HG03108 (cell line): ENCODE data around the gene GBP1.
"Not testable (repeated sequence)": the region's sequence is repeated elsewhere in the genome, so short reads cannot be mapped to it uniquely, and the experiment has no call there.

Experiments
- ATAC-seq: cut with Tn5 transposase; IDR thresholded peaks from one replicate; pipeline ENCODE4 v1.9.1; 2021; ENCODE audit warnings: moderate library complexity; ENCODE audit not compliant: unreplicated experiment

The GBP1 gene

GRCh38 chr1:89065079-89065868 is at the start of gene GBP1:
TSS of gene GBP1 (minus strand) at chr1:89065208. CDS start at chr1:89063234, 1,974 bp downstream.
- ATAC-seq: no peak

DNA sequence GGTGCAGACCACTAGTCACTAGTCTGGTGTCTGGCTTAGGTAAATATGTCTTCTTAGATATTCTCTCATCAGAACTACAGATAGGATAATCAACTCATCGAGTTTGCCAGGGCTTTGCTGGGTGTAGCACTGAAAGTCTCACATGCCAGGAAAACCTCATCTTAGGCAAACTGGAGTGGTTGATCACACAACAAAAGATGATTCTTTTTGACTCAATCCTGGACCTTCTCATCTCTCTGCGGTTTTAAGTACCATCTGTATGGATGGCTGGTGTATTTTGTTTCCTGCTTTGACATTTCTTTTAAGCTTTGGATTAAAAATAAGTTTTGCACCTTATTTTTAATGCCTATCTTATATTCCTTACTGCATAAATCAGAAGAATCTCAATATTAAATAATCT is 49.7 kb upstream of the GBP1 start:
- ATAC-seq: no peak

- ATAC-seq: no peak
These were observed 48.0 kb upstream of the GBP1 start for GRCh38 chr1:89112871-89113613.

GRCh38 chr1:89104687-89105086 is 39.7 kb upstream of the GBP1 start:
- ATAC-seq: no peak

- no peak for ATAC-seq
These were observed 39.1 kb upstream of the GBP1 start for GRCh38 chr1:89104147-89104546.

DNA sequence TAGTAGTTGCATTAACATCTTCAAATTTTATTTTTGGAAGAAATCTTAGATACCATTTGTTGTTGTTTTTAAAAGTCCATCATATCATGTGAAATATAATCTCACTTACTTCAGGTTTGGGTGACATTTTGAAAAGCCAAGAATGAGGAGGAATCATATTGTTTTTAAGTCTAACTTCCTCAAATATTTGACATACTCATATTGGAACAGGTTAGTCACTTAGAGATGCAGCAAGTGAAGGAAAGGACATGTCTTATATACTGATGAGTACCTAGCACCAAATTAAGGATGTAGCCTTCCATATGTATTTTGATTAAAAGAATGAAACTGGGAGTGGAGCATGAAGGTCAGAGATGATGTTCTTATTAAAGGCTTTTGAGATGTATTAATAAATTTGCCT is 37.0 kb upstream of the GBP1 start:
- ATAC-seq: no peak

- no peak for ATAC-seq
These were observed 35.4 kb upstream of the GBP1 start for GRCh38 chr1:89100412-89100811.

GRCh38 chr1:89098857-89099256 is 33.8 kb upstream of the GBP1 start:
- no peak for ATAC-seq

DNA sequence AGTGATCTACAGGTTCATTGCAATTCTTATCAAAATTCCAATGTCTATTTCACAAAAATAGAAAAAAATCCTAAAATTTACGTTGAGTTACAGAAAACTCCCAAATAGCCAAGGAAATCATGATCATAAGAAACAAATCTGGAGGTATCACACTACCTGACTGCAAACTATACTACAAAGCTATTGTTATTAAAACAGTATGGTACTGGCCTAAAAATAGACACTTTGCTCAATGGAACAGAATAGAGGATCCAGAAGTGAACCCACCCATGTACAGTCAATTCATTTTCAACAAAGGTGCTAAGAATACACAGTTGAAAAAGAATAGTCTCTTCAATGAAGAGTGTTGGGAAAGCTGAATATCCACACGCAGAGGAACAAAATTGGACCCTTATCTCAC is 30.7 kb upstream of the GBP1 start:
- no peak for ATAC-seq

- no peak for ATAC-seq
These were observed 25.0 kb upstream of the GBP1 start for GRCh38 chr1:89089962-89090361.

GRCh38 chr1:89088572-89088971 is 23.6 kb upstream of the GBP1 start:
- ATAC-seq: no peak

DNA sequence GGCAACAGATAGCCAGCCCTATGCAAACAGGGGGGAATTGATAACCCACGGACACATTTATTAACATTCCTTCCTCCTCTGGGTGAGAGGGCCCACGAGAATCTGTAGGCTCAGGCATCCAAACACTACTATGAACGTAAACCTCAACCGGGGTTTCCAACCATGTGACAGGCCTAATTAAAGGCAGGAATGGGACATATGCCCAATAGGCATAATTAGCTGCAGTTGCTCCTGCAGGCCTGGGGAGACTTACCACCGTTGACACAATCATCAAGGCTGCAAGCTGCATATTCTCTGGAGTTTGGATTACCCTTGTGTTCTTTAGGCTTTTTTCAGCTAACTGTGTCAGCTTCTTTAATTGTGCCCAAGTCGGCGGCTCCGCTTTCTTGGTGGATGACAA is 22.2 kb upstream of the GBP1 start:
- no peak for ATAC-seq

DNA sequence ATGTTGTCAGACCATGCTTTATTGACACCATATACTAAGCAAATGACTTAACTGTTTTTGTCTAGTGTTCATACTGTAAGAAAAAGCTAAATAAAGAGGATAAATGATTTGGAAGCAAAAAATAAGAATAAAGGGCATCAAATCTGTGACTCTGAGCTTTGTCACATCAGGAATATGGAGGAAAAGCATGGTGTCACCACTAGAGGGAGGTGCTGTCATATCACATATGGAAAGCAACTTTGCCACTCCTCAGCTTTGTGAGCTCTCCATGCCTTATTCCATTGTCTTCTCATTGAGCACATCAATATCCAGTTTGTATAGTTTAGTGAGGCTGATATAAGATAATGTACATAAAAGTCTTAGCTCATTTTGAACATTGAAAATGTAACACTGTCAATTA is 20.8 kb upstream of the GBP1 start:
- no peak for ATAC-seq

GRCh38 chr1:89081005-89081404 is 16.0 kb upstream of the GBP1 start:
- no peak for ATAC-seq

DNA sequence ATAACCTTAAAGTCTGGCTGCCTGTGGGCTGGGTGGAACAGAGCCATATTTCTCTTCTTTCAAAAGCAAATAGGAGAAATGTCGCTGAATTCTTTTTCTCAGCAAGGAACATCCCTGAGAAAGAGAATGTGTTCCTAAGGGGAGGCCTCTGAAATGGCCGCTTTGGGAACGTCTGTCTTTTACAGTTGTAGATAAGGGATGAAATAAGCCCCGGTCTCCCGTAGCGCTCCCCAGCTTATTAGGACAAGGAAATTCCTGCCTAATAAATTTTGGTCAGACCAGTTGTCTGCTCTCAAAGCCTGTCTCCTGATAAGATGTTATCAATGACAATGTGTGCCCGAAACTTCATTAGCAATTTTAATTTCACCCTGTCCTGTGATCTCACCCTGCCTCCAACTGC is 15.1 kb upstream of the GBP1 start:
- ATAC-seq: not testable (repeated sequence)

- ATAC-seq: not testable (repeated sequence)
These were observed 7.6 kb upstream of the GBP1 start for GRCh38 chr1:89072466-89073065.

DNA sequence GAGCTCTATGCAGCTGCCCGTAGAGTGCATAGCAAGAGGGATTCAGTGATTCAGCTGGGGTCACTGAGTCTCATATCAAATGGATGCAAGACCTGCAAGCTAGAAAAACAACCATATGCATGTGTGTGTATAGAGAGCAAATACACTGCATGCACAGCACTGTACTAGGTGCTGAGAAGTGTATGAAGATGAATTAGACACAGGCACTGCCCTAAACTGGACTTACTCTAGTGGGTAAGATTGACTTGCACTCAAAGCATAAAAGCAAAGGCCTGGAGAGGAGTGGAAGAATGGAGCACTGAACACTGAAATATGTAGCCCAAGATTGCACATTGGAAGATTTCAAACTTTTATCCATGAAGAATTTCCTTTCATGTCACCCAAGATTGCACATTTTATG is 5.5 kb upstream of the GBP1 start:
- ATAC-seq: no peak

- no peak for ATAC-seq
These were observed 4.9 kb upstream of the GBP1 start for GRCh38 chr1:89069951-89070350.

DNA sequence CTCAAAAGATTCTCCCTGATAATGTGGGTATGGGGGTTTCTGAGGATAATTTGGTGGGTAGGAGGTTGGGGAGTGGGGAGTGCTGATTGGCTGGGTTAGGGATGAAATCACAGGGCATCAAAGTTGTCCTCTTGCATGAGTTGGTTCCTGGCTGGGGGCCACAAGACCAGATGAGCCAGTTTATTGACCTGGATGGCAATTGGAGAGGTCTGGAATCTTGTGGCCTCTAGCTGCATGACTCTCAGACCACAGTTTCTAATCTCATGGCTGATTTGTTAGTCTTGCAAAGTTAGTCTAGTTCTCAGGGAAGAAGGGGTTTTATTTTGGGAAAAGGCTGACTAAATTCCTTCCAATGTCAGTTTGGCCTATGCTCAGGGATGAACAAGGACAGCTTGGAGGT is 3.3 kb upstream of the GBP1 start:
- ATAC-seq: no peak

- no peak for ATAC-seq
These were observed 376 bp downstream of the GBP1 start for GRCh38 chr1:89064632-89065031.

DNA sequence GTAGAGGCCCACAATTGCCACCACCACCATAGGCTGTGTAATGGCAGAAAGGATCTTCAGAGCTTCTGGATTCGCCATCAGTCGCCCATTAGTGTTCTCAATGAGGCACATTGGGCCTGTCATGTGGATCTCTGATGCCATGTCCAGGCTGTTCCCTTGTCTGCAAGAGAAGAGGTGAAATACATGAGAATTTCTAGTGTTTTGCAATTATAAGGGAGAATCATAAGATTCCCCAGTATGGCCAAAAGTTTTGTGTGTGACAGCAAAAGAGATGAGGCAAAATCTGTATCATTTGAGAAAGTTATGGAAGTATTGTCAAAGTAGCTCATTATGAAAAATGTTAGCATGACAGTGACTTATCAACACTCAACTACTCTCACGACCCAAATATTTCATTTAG is 1.9 kb downstream of the GBP1 start:
- no peak for ATAC-seq

GRCh38 chr1:89060091-89060490 is 4.9 kb downstream of the GBP1 start:
- no peak for ATAC-seq
